DMS153 treated with DMSO at 0.1 percent for 48 hours (cell line): Measurements from ENCODE around the gene HK2.

Experiments used
- DNase-seq: peaks from one replicate; lab custom pipeline; 2025; ENCODE audit not compliant: unreplicated experiment; lab: John Stamatoyannopoulos, UW

HK2 gene

GRCh38 chr2:74930811-74931486 lies 97.0 kb downstream of the HK2 start:
- DNase-seq: no peak

- DNase-seq: no peak
Observed at GRCh38 chr2:74931940-74932339, 98.0 kb downstream of the HK2 start.

GRCh38 chr2:74935975-74936391 lies 102.1 kb downstream of the HK2 start:
- DNase-seq: no peak

GRCh38 chr2:74937221-74937880 lies 103.4 kb downstream of the HK2 start:
- no peak for DNase-seq

GRCh38 chr2:74938264-74938663 lies 104.3 kb downstream of the HK2 start:
- no peak for DNase-seq

GRCh38 chr2:74939919-74940812 lies 106.2 kb downstream of the HK2 start:
- no peak for DNase-seq

- DNase-seq: no peak
Observed at GRCh38 chr2:74941284-74941683, 107.4 kb downstream of the HK2 start.

- no peak for DNase-seq
Observed at GRCh38 chr2:74942263-74942662, 108.3 kb downstream of the HK2 start.
